Transverse colon (tissue), 4 donors: ENCODE results near the gene RIIAD1.

Experiments used
- EP300 ChIP-seq: sonication (generic); formaldehyde crosslinking; IDR thresholded peaks from one replicate; pipeline ENCODE4 v1.6.1; 2017; ENCODE audit warnings: antibody characterized with exemption, low read depth
- POLR2A ChIP-seq: fragments of 450-650 bp; IDR thresholded peaks from one replicate; pipeline ENCODE4 v1.6.1; 2016; ENCODE audit warnings: antibody characterized with exemption, mild to moderate bottlenecking, moderate library complexity
- POLR2AphosphoS5 ChIP-seq, 3 donors: sonication (generic); formaldehyde crosslinking; IDR thresholded peaks; one replicate each; pipeline ENCODE4 v1.6.1; 2016; ENCODE audit warnings: antibody characterized with exemption in 3 of 3
- TF ChIP-seq, protein P1 (sequence below), 5 experiments: fragments of 200-600 bp in 3 of 5; fragments of 450-650 bp in 2 of 5; sonication (generic) in 3 of 5; IDR thresholded peaks; 1 replicate in 2 of 5; 2 replicates in 3 of 5; pipeline ENCODE4 v1.5.1; 2016 to 2017; ENCODE audit warnings: antibody characterized with exemption in 5 of 5, inconsistent platforms in 3 of 5, mild to moderate bottlenecking in 2 of 5, moderate library complexity in 1 of 5

DNA sequence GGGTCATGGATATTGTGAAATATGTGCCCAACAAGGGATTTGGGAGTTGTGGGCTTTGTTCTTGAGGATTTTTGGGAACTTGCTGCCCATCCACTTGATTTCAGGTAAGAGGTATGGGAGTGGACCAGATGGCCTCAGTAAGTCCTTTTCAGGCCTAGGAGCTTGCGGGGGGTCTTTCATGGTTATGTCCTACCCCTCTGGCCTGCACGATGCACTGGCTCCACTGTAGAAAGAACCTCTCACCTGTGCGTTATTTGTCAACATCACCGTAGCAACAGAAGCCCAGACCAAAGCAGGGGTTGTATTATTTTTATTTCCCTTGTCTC is 8.6 kb downstream of the RIIAD1 start:
- TF ChIP-seq, protein P1, sequence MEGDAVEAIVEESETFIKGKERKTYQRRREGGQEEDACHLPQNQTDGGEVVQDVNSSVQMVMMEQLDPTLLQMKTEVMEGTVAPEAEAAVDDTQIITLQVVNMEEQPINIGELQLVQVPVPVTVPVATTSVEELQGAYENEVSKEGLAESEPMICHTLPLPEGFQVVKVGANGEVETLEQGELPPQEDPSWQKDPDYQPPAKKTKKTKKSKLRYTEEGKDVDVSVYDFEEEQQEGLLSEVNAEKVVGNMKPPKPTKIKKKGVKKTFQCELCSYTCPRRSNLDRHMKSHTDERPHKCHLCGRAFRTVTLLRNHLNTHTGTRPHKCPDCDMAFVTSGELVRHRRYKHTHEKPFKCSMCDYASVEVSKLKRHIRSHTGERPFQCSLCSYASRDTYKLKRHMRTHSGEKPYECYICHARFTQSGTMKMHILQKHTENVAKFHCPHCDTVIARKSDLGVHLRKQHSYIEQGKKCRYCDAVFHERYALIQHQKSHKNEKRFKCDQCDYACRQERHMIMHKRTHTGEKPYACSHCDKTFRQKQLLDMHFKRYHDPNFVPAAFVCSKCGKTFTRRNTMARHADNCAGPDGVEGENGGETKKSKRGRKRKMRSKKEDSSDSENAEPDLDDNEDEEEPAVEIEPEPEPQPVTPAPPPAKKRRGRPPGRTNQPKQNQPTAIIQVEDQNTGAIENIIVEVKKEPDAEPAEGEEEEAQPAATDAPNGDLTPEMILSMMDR (IDR thresholded peaks at IDR 0.05) = no peak
- TF ChIP-seq POLR2AphosphoS5 (IDR thresholded peaks at IDR 0.05) = no peak
- no peak for TF ChIP-seq POLR2A
- no peak for TF ChIP-seq EP300
